Hippocampal formation (tissue), 2 donors: ENCODE measurements around the gene XPNPEP1.
A peak's percentile ranks its signal among the peaks of the same experiment; 100 is the strongest.

Source experiments
- DNase-seq, 2 donors: peaks; one replicate each; lab custom pipeline; 2025; lab: John Stamatoyannopoulos, UW

XPNPEP1 gene

GRCh38 chr10:109893386-109893785 lies 29.9 kb downstream of the XPNPEP1 start:
- DNase-seq = no peak

GRCh38 chr10:109892931-109893330 lies 30.4 kb downstream of the XPNPEP1 start:
- peak; percentile 8 to 14 for DNase-seq

GRCh38 chr10:109892117-109892516 lies 31.2 kb downstream of the XPNPEP1 start:
- no peak for DNase-seq

GRCh38 chr10:109891105-109891504 lies 32.2 kb downstream of the XPNPEP1 start:
- DNase-seq = no peak

GRCh38 chr10:109889867-109890266 lies 33.4 kb downstream of the XPNPEP1 start:
- DNase-seq = no peak

GRCh38 chr10:109887776-109888175 lies 35.5 kb downstream of the XPNPEP1 start:
- no peak for DNase-seq

GRCh38 chr10:109887243-109887642 lies 36.1 kb downstream of the XPNPEP1 start:
- no peak for DNase-seq

- DNase-seq = no peak
Observed at GRCh38 chr10:109886781-109887140, 36.5 kb downstream of the XPNPEP1 start.

- no peak for DNase-seq
Observed at GRCh38 chr10:109886037-109886780, 37.1 kb downstream of the XPNPEP1 start.

GRCh38 chr10:109883859-109884771 lies 39.2 kb downstream of the XPNPEP1 start:
- peak; percentile 81 to 91 for DNase-seq

GRCh38 chr10:109882251-109883057 lies 40.9 kb downstream of the XPNPEP1 start:
- DNase-seq = no peak

GRCh38 chr10:109881769-109882057 lies 41.6 kb downstream of the XPNPEP1 start:
- no peak for DNase-seq

GRCh38 chr10:109880886-109881768 lies 42.2 kb downstream of the XPNPEP1 start:
- no peak for DNase-seq

- DNase-seq = no peak
Observed at GRCh38 chr10:109877546-109877945, 45.8 kb downstream of the XPNPEP1 start.

- DNase-seq = peak in 1 of 2 donors; percentile 76
Observed at GRCh38 chr10:109875828-109876821, 47.2 kb downstream of the XPNPEP1 start.

- no peak for DNase-seq
Observed at GRCh38 chr10:109875151-109875568, 48.2 kb downstream of the XPNPEP1 start.

- no peak for DNase-seq
Observed at GRCh38 chr10:109871476-109871875, 51.8 kb downstream of the XPNPEP1 start.

- DNase-seq = no peak
Observed at GRCh38 chr10:109866995-109867635, 56.2 kb downstream of the XPNPEP1 start.

- no peak for DNase-seq
Observed at GRCh38 chr10:109866168-109866994, 56.9 kb downstream of the XPNPEP1 start.
